GM18505 (cell line): Measurements from ENCODE around the gene GJE1.
"Not testable (repeated sequence)": the region's sequence is repeated elsewhere in the genome, so short reads cannot be mapped to it uniquely, and the experiment has no call there.

Source experiments
- ATAC-seq: cut with Tn5 transposase; IDR thresholded peaks from one replicate; pipeline ENCODE4 v1.9.1; 2021; ENCODE audit not compliant: unreplicated experiment
- POLR2A ChIP-seq: IDR thresholded peaks from 4 replicates; pipeline ENCODE4 v1.6.1; 2011; ENCODE audit warnings: borderline replicate concordance; ENCODE audit not compliant: insufficient read depth, insufficient read length; ENCODE audit errors: extremely low read depth

Gene GJE1

GRCh38 chr6:142152746-142153145, 20.0 kb downstream of the GJE1 start:
- TF ChIP-seq POLR2A, result no peak
- ATAC-seq, result no peak

GRCh38 chr6:142153196-142153595, 20.5 kb downstream of the GJE1 start:
- ATAC-seq, result no peak
- no peak for TF ChIP-seq POLR2A

GRCh38 chr6:142154336-142154735, 21.6 kb downstream of the GJE1 start:
- no peak for ATAC-seq

GRCh38 chr6:142155091-142155490, 22.4 kb downstream of the GJE1 start:
- ATAC-seq, result no peak
- TF ChIP-seq POLR2A, result no peak

More at GRCh38 chr6:142154336-142154735, 21.6 kb downstream of the GJE1 start:
- no peak for TF ChIP-seq POLR2A

GRCh38 chr6:142155895-142156757, 23.4 kb downstream of the GJE1 start:
- no peak for ATAC-seq
- TF ChIP-seq POLR2A, result no peak

GRCh38 chr6:142156758-142157068, 24.0 kb downstream of the GJE1 start:
- not testable (repeated sequence) for ATAC-seq

- no peak for TF ChIP-seq POLR2A
- ATAC-seq, result no peak
Observed at GRCh38 chr6:142162780-142163179, 30.1 kb downstream of the GJE1 start.

GRCh38 chr6:142165227-142165626, 32.5 kb downstream of the GJE1 start:
- ATAC-seq, result no peak

GRCh38 chr6:142167071-142167470, 34.3 kb downstream of the GJE1 start:
- ATAC-seq, result no peak
- no peak for TF ChIP-seq POLR2A

More at GRCh38 chr6:142165227-142165626, 32.5 kb downstream of the GJE1 start:
- TF ChIP-seq POLR2A, result no peak

- no peak for TF ChIP-seq POLR2A
- ATAC-seq, result no peak
Observed at GRCh38 chr6:142167486-142167885, 34.8 kb downstream of the GJE1 start.

GRCh38 chr6:142171351-142171750, 38.6 kb downstream of the GJE1 start:
- ATAC-seq, result no peak
- TF ChIP-seq POLR2A, result no peak

GRCh38 chr6:142172758-142173157, 40.0 kb downstream of the GJE1 start:
- TF ChIP-seq POLR2A, result no peak
- no peak for ATAC-seq

- ATAC-seq, result no peak
- no peak for TF ChIP-seq POLR2A
Observed at GRCh38 chr6:142173980-142174379, 41.3 kb downstream of the GJE1 start.

GRCh38 chr6:142174703-142175102, 42.0 kb downstream of the GJE1 start:
- no peak for TF ChIP-seq POLR2A
- no peak for ATAC-seq

GRCh38 chr6:142178129-142178528, 45.4 kb downstream of the GJE1 start:
- no peak for TF ChIP-seq POLR2A
- ATAC-seq, result no peak
